Testis (tissue), 3 donors: ENCODE measurements around the gene NALCN. TPM values are rescaled to one million over a fixed set of nuclear protein-coding genes. Genes with fewer than 3 reads are reported as not detected.

Experiments
- DNase-seq: peaks from one replicate; pipeline ENCODE4 v3.0.0-alpha.2; 2019
- H3K27ac ChIP-seq, 2 donors: fragments of 200-600 bp; sonication (generic); one replicate each; pipeline ENCODE4 v1.5.1; 2019
- H3K27me3 ChIP-seq: fragments of 200-600 bp; sonication (generic); one replicate; pipeline ENCODE4 v1.5.1; 2019
- H3K36me3 ChIP-seq: fragments of 200-600 bp; sonication (generic); one replicate; pipeline ENCODE4 v1.5.1; 2017; ENCODE audit warnings: low read depth; ENCODE audit errors: missing control alignments
- H3K4me1 ChIP-seq: fragments of 200-600 bp; sonication (generic); one replicate; pipeline ENCODE4 v1.5.1; 2019
- H3K4me3 ChIP-seq, 2 donors: fragments of 200-600 bp; sonication (generic); one replicate each; pipeline ENCODE4 v1.5.1; 2017 to 2019
- H3K9me3 ChIP-seq: fragments of 200-600 bp; sonication (generic); one replicate; pipeline ENCODE4 v1.5.1; 2017
- POLR2A ChIP-seq: fragments of 450-650 bp; IDR thresholded peaks from one replicate; pipeline ENCODE4 v1.6.1; 2017; ENCODE audit warnings: antibody characterized with exemption, mild to moderate bottlenecking, moderate library complexity
- WGBS, 2 donors: methylation state at CpG; one replicate each; pipeline ENCODE4 v1.1.5; 2018; 5-methylcytosine and 5-hydroxymethylcytosine counted together
- intact Hi-C: fragments of 100-400 bp; cut with DNase I; formaldehyde crosslinking; loops from one replicate; pipeline ENCODE4 v1.15.1; 2023; ENCODE audit warnings: low total_unique reads
- polyA plus RNA-seq: library from polyadenylated mRNA; stranded (reverse); fragments of 350-450 nt; fragmentation: Illumina TruSeq; extraction: RNeasy Lipid Tissue Mini Kit (QIAGEN cat#74804); gene quantifications from one replicate; pipeline ENCODE4 v1.2.3, GENCODE V29; 2014; ENCODE audit warnings: low read depth, low replicate concordance; ENCODE audit not compliant: insufficient read depth
- total RNA-seq, 2 donors: library from RNA; depleted of rRNA; stranded (reverse); fragments of >200 nt; gene quantifications; one replicate each; pipeline ENCODE4 v1.2.3, GENCODE V29; 2016
- TF ChIP-seq, protein P1 (sequence below), 3 experiments: fragments of 450-650 bp in 2 of 3; fragments of 200-600 bp in 1 of 3; sonication (generic) in 1 of 3; IDR thresholded peaks; one replicate each; pipeline ENCODE4 v1.5.1; 2016 to 2019; ENCODE audit warnings: antibody characterized with exemption in 3 of 3, mild to moderate bottlenecking in 2 of 3, moderate library complexity in 1 of 3

NALCN gene
- total and polyA plus RNA-seq, 3 donors from 2014 or later: 2.9 to 4.0 (median 3.2) TPM

- H3K9me3 ChIP-seq: no peaks in the 10 kb centered on the region
- TF ChIP-seq, protein P1, sequence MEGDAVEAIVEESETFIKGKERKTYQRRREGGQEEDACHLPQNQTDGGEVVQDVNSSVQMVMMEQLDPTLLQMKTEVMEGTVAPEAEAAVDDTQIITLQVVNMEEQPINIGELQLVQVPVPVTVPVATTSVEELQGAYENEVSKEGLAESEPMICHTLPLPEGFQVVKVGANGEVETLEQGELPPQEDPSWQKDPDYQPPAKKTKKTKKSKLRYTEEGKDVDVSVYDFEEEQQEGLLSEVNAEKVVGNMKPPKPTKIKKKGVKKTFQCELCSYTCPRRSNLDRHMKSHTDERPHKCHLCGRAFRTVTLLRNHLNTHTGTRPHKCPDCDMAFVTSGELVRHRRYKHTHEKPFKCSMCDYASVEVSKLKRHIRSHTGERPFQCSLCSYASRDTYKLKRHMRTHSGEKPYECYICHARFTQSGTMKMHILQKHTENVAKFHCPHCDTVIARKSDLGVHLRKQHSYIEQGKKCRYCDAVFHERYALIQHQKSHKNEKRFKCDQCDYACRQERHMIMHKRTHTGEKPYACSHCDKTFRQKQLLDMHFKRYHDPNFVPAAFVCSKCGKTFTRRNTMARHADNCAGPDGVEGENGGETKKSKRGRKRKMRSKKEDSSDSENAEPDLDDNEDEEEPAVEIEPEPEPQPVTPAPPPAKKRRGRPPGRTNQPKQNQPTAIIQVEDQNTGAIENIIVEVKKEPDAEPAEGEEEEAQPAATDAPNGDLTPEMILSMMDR (IDR thresholded peaks at IDR 0.05): no peak
- TF ChIP-seq POLR2A: no peak
- no peak overlapping the region for H3K4me3 ChIP-seq
- H3K27ac ChIP-seq: no peak overlapping the region
- 75 to 84% methylated on average over 6 of the region's 6 CpGs for WGBS, 2 donors
- no peaks in the 10 kb centered on the region for H3K4me1 ChIP-seq
- H3K27me3 ChIP-seq: no peaks in the 10 kb centered on the region
- DNase-seq: no peak
- intact Hi-C loops: no loop called here
- no peaks in the 10 kb centered on the region for H3K36me3 ChIP-seq
Measured at GRCh38 chr13:101408992-101409656, 7.2 kb downstream of the NALCN start.

- Histone ChIP-seq H3K27me3 (no peaks in the 10 kb centered on the region), H3K27ac (no peak overlapping the region), H3K9me3 (no peaks in the 10 kb centered on the region), H3K4me1 (no peaks in the 10 kb centered on the region), H3K4me3 (no peak overlapping the region), H3K36me3 (no peaks in the 10 kb centered on the region)
- 75 to 85% methylated on average over 9 of the region's 9 CpGs for WGBS, 2 donors
- no peak for DNase-seq
- intact Hi-C loops: no loop called here
- TF ChIP-seq POLR2A: no peak
- TF ChIP-seq, protein P1 (IDR thresholded peaks at IDR 0.05): no peak
Measured at GRCh38 chr13:101408154-101408553, 8.2 kb downstream of the NALCN start.

DNA sequence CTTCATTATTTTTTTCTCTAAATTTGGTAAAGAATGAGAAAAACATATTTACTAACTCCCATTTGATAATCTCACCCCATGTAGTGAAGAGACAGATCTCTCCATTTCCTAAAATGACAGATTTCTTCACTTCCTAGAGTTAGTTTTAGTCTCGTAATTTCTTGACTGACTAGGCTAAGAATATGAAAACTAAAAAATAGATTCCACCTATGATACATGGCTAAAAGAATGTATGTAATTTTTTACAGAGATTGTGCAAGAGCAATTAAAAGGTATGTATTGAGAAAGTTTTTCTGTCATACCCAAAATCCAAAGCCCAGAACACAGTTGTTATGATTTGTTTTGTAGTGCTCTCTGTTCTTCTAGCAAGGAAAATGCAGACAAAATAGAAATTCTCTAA is 9.5 kb downstream of the NALCN start:
- no peak overlapping the region for H3K27ac ChIP-seq
- TF ChIP-seq POLR2A: no peak
- TF ChIP-seq, protein P1 (IDR thresholded peaks at IDR 0.05): no peak
- H3K36me3 ChIP-seq: no peaks in the 10 kb centered on the region
- 84 to 87% methylated on average over 1 of the region's 1 CpG for WGBS, 2 donors
- H3K4me1 ChIP-seq: no peaks in the 10 kb centered on the region
- intact Hi-C loops: no loop called here
- no peaks in the 10 kb centered on the region for H3K27me3 ChIP-seq
- no peak for DNase-seq
- H3K9me3 ChIP-seq: no peaks in the 10 kb centered on the region
- no peak overlapping the region for H3K4me3 ChIP-seq

- TF ChIP-seq, protein P1 (IDR thresholded peaks at IDR 0.05): no peak
- TF ChIP-seq POLR2A: no peak
- Histone ChIP-seq H3K4me1 (no peaks in the 10 kb centered on the region), H3K4me3 (no peak overlapping the region), H3K27me3 (no peaks in the 10 kb centered on the region), H3K36me3 (no peaks in the 10 kb centered on the region), H3K27ac (no peak overlapping the region), H3K9me3 (no peaks in the 10 kb centered on the region)
- intact Hi-C loops: no loop called here
- 86 to 97% methylated on average over 1 of the region's 1 CpG for WGBS, 2 donors
- DNase-seq: no peak
Measured at GRCh38 chr13:101401196-101401595, 15.1 kb downstream of the NALCN start.

DNA sequence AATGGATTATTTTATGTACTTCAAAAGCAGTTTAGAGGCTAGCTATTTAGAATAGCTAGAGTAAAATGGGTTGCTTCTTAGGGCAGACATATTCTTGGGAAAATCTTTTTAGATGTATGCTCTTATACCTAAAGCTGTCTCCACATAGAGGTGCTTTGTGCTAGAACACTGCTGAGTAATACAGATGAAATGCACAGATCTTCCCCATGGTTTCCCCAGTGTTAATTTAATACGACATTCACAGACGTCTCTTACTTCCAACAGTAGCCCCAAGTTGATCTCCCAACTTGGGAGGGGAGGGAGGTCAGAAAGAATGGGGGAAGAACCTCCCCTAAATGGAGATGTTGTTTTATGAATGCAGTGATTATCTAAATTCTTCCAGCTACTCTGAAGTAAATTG is 16.9 kb downstream of the NALCN start:
- no peaks in the 10 kb centered on the region for H3K36me3 ChIP-seq
- H3K4me3 ChIP-seq: no peak overlapping the region
- H3K27ac ChIP-seq: no peak overlapping the region
- no peaks in the 10 kb centered on the region for H3K27me3 ChIP-seq
- 66% methylated on average over 2 of the region's 2 CpGs for WGBS, 2 donors
- no peaks in the 10 kb centered on the region for H3K4me1 ChIP-seq
- H3K9me3 ChIP-seq: no peaks in the 10 kb centered on the region
- TF ChIP-seq, protein P1 (IDR thresholded peaks at IDR 0.05): no peak
- no peak for TF ChIP-seq POLR2A
- no peak for DNase-seq
- intact Hi-C loops: no loop called here
